Activated CD4-positive, alpha-beta T cell treated with anti-CD3 and anti-CD28 coated beads for 4 hours (primary cell): ENCODE data around the gene WWOX.
"Not testable (repeated sequence)": the region's sequence is repeated elsewhere in the genome, so short reads cannot be mapped to it uniquely, and the experiment has no call there.

Source experiments
- DNase-seq, 2 donors: peaks; one replicate each; pipeline ENCODE4 v3.0.0-alpha.2; 2020

The WWOX gene

GRCh38 chr16:78593352-78593751 lies 493.9 kb downstream of the WWOX start:
- DNase-seq = no peak

- no peak for DNase-seq
Observed at GRCh38 chr16:78594191-78594590, 494.7 kb downstream of the WWOX start.

DNA sequence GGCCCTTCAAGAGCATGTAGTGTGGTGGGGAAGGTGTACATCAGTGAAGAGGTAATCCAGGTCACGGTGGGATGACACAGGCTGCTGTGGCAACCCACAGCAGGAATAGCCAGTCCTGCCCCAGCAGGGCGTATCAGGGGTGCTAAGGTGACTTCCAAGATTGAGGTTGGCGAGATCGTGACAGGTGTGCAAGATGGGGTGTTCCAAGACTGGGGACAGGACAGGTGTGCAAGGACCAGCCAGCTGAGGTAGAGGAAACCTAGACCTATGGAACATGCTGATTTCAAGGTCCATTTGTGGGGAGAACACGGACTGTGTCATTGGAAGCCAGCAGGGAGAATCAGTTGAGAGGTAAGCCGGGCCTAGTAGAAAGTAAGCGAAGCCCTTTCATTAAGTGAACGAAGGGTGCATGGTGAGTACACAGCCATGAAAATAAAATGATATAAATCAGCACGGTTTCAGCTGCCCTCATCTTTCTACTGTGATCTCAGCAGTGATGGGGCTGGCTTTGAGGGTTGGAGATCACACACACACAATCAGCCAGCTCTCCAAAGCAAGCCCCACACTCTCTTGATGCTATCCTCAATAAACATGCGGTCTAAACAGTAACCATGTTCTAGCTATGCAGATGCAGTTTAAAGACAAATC lies 497.0 kb downstream of the WWOX start:
- DNase-seq = no peak

GRCh38 chr16:78596996-78597422 lies 497.6 kb downstream of the WWOX start:
- DNase-seq = no peak

GRCh38 chr16:78597809-78598570 lies 498.5 kb downstream of the WWOX start:
- DNase-seq = no peak

GRCh38 chr16:78599271-78599670 lies 499.8 kb downstream of the WWOX start:
- no peak for DNase-seq

GRCh38 chr16:78604423-78605062 lies 505.1 kb downstream of the WWOX start:
- DNase-seq = not testable (repeated sequence)

- DNase-seq = no peak
Observed at GRCh38 chr16:78605548-78606101, 506.2 kb downstream of the WWOX start.

- DNase-seq = no peak
Observed at GRCh38 chr16:78606545-78606944, 507.1 kb downstream of the WWOX start.

DNA sequence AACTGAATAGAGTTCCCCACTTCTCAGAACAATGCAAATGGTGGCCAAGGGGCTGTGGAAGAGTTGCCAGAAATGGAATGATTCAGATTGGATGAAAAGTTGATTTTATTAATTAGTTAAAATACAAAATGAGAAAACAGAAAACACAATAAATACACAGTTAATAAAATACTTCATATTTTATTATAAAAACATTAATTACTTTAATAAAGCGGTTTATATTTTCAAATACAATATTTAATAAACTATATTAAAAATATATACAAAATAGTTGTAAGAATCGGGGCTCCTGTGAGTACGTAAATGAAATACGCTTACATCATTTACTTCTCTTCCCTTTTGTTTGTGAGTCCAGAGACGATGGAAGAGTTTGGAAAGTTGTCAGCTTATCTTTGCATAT lies 507.6 kb downstream of the WWOX start:
- no peak for DNase-seq

GRCh38 chr16:78607465-78607864 lies 508.0 kb downstream of the WWOX start:
- no peak for DNase-seq

GRCh38 chr16:78608305-78608776 lies 508.9 kb downstream of the WWOX start:
- no peak for DNase-seq

DNA sequence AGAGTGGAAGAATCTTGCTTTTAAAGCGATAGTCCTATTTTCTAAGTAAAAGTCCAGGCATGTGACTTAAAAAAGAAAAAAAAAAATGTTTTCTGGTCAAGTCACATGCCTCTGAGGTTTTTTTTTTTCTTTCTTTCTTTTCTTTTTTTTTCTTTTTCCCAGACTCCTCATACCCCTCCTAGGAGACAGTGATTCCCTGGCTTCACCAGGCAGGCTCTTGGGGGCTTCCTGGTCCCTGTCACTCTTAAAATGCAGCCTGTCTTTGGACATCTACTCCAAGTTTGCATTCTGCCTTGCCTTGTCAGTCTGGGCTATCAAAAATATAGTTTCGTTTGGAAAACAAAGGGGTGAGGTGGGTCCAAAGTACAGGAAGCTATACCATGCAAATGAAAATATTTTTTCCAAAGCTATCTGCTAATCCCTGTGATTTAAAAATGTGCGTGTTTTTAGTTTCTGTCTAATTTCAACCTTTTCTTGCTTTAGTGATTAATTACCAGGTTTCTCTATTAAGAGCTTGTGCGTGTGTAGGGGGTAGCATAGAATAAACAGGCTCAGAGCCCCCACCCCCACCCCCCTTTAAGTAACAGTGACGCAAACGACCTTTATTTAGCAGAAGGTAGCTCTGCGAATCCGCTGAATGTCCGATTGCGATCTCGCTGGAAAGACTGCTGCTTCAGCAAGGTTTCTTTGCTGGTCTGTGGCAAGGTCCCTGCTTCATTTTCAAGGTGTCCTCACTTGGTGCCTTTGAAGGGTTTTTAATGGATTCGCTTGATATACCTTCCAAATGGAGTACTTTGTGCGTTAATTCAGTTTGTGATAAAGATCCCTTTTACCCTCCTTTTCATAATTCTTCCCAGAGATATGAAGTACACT lies 510.2 kb downstream of the WWOX start:
- DNase-seq = no peak

- DNase-seq = no peak
Observed at GRCh38 chr16:78611318-78611717, 511.9 kb downstream of the WWOX start.

GRCh38 chr16:78619811-78620210 lies 520.4 kb downstream of the WWOX start:
- DNase-seq = no peak

GRCh38 chr16:78620291-78620690 lies 520.8 kb downstream of the WWOX start:
- no peak for DNase-seq

GRCh38 chr16:78623796-78624195 lies 524.3 kb downstream of the WWOX start:
- DNase-seq = no peak

DNA sequence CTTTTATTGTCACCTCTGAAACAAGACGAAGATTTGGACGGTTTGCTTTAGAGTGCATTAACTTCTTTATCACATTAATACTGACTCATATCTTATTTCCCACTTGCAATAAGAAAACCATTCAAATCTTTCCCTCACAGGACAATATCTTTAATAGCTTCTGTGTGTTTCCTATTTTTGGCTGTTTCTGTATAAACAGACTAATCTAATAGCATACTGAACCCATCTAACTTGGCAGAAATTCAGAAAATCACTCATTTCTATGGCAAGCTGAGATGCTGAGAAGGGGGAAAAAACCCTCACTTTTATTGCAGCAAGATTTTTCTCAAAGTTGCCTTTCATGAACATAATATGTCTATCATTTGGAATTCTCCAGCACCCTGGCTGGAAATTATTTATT lies 524.9 kb downstream of the WWOX start:
- DNase-seq = no peak

DNA sequence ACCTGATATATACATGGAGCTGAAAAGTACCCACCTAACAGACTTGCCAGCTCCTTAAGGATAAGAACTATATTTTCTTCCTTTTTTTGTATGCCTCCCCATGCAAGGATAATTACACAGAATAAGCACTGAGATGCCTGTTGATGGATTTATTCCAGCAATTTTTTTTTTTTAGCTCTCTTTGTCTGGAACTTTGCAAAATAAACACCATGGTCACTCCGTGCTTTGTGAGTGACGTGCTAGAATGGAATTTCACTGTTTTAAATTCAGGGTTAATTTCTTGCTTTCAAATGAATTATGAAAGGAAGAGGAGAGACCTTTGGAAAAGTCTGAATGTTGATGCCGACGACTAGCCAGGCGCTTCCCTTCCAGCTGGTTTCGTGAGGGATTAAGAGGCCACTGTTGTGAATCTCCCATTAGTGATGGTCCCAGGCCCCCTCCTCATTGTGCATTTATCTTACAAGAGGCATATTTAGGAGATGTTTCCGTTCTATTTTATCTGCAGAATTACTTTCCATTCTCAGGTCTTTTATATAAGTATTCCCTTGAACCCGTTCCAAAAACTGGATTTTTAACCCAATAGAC lies 529.1 kb downstream of the WWOX start:
- DNase-seq = no peak

DNA sequence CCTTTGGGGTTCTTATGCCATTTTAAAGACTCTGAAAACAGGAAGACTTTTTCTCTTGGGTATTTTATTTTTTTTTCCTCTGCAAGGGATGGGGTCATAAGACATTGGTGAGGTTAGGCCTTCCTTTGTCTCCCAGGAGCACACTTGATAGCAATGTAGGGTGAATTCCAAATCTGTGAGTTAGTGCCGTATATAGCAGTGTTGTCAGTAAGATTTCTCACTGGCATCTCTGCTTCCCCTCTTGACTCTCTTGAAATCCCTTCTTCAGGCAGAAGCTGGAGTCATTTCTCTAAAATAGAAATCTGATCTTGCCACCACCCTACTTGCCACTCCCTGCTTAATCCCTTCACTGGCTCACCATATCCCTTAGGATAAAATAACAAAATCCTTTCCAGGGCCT lies 529.7 kb downstream of the WWOX start:
- no peak for DNase-seq

DNA sequence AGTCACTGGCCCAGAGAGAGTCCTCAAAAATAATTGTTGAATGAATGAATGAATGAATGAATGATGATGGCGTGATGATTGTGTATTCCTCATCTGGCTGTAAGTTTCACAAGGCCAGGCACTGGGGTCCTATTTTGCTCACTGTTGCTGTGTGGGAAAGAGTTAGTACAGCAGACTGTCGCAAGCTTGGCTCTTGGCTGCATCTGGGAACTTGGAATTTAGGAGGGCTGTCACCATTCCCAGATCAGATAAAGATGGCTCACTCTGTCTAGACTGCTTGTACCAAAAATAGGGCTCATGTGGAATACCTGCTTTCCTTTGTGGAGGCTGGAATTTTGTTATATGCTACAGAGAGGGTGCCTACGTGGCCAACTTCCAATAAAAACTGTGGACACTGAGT lies 530.6 kb downstream of the WWOX start:
- no peak for DNase-seq

DNA sequence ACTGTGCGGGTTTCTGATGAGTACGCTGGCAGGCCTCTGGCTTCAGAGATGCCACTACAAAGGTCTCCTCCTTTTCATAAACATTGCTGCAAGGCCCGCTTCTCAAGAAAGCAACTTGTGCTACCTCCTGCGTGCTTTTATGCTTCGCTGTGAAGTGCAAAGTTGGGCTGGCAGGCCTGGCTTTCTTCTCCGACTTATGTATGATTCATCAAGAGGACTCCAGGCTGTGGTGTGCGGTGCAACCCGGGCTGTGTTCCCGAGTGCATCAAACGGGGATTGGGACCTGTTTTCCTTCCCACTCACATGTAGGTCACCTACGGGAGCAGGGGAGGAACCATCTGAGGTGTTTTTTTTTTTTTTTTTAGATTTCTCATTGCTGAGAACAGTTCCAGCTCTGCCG lies 534.1 kb downstream of the WWOX start:
- no peak for DNase-seq
